Measurements from ENCODE around the gene PCP2.

Gene PCP2

DNA sequence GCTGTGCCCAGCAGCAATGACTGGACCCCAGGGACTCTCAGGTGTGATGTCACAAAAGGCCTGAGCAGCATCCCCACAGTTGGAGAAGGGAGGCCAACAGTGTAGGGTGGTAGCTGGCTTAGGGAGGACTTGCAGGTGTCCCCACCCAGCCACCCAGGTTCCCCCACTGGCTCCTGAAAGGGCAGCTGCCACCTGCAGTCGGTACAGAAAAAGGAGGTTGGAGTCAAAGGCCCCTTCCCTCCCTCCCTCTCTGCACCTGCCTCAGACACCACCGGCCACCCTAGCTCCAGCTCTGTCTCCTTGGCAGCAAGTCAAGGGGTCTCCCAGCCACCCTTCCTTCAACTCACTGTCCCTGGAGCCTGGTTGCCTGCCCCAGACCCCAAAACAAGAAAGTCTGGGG is at the start of gene PCP2:
Gene PCP2, minus strand, starts transcription at position 22 of the 400 bp plus-strand sequence. CDS start 262 bp downstream, outside the sequence.
- no peak for DNase-seq

DNA sequence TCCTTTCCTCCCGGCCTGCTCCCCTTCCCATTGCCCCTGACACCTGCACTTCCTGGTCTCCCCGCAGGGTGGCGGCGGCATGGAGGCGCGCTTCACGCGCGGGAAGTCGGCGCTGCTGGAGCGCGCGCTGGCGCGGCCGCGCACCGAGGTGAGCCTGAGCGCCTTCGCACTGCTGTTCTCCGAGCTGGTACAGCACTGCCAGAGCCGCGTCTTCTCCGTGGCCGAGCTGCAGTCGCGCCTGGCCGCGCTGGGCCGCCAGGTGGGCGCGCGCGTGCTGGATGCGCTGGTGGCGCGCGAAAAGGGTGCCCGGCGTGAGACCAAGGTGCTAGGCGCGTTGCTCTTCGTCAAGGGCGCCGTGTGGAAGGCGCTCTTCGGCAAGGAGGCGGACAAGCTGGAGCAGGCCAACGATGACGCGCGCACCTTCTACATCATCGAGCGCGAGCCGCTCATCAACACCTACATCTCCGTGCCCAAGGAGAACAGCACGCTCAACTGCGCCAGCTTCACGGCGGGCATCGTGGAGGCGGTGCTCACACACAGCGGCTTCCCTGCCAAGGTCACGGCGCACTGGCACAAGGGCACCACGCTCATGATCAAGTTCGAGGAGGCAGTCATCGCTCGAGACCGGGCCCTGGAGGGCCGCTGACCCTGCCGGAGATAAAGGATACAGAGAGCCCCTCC is 48.8 kb upstream of the PCP2 start:
- no peak for DNase-seq

DNA sequence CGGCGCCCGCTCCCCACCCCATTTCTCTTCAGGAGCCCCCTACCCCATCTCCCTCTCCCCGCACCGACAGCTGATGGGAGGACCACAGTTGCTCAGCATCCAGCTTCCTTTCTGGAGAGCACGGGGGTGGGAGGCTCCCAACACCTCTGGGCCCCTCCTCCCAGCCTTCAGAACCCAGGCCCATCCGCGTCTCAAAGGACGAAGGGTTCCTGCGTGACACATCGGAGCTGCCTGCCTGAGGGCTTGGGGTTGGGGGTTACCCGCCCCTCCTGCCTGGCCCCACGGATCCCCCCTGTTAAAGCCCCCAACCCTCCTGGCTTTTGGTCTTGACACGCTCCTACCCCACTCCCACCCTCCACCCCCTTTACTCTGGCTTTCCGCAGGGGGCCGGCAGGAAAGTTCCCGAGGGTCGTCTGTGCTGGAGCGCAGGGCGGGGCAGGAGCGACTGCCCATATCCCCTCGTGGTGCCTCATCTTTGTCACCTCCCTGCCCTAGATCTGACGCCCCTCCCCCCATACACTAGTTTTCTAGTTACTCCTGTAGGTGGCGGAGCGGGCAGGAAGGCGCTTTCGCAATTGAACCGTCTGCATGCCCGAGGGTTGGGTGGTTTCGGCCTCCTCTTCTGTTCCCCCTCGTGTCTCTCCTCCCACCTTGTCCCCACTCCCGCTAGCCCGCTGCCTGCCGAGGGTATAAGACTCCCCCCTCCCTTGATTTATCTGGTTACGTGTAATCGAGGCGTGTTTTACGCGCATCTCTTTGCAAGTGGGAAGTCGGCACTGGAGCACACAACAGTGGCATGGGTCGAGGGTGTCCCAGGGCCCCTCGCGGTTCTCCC is 48.0 kb upstream of the PCP2 start:
- DNase-seq, result peak; percentile 71

- peak; percentile 90 for DNase-seq
These were observed 47.3 kb upstream of the PCP2 start, which contains the start of gene TRAPPC5 for GRCh38 chr19:7680606-7681339. Gene TRAPPC5 (plus strand): TSS chr19:7680833. CDS start chr19:7682254, 1,421 bp downstream.

DNA sequence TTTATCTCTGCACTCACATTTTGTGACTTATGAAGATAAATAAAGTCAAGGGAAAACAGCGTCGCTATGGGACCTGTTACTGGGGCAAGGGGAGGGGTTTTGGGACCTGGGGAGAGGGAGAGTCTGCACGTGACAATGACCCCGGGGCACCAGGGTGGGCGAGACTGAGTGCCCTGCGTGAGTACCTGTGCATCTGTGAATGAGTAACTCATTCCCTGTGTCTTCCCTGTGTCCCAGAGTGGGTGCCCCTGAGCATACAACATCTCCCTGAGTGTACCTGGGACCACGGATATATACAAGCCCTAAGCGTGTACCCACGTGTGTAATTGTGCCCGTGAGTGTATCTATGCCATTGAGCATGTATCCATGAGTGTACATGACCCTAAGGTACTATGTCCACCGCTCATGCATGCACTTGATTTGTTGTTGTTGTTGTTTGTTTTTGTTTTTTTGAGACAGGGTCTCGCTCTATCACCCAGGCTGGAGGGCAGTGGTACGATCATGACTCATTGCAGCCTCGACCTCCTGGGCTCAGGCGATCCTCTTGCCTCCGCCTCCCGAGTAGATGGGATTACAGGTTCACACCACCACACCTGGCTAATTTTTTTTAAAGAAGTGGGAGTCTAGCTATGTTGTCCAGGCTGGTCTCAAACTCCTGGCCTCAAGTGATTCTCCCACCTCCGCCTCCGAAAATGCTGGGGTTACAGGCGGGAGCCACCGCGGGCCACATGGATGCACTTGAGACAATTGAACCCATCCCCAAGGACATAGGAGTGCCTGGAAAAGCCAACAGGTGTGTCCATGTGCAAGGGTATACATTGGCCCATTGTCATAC is 46.5 kb upstream of the PCP2 start:
- no peak for DNase-seq

GRCh38 chr19:7678971-7679751 is 45.6 kb upstream of the PCP2 start:
- DNase-seq, result no peak

- no peak for DNase-seq
These were observed 44.3 kb upstream of the PCP2 start for GRCh38 chr19:7677669-7678311.

GRCh38 chr19:7676854-7677253 is 43.3 kb upstream of the PCP2 start, which contains the start of gene MCEMP1:
Gene MCEMP1 (plus strand): TSS chr19:7677090. CDS start chr19:7677121, 31 bp downstream.
- no peak for DNase-seq

DNA sequence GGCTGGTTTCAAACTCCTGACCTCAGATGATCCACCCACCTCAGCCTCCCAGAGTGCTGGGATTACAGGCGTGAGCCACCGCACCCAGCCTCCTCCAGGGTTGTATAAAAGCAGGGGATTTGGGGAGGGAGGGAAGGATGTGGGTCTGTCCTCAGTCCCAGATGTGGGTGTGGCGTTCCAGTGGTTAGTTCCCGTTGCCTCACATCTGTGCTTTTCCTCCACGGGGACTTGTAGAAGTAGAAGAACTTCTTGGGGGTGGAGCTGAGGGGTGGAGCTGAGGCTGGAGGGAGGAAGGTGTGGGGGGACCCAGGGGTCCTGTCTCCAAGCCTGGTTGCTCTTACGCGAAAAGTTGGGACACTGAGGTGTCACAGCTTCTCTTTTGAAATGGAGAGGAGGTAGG is 42.9 kb upstream of the PCP2 start:
- DNase-seq, result no peak

- peak; percentile 66 for DNase-seq
These were observed 40.8 kb upstream of the PCP2 start for GRCh38 chr19:7674010-7675005.

DNA sequence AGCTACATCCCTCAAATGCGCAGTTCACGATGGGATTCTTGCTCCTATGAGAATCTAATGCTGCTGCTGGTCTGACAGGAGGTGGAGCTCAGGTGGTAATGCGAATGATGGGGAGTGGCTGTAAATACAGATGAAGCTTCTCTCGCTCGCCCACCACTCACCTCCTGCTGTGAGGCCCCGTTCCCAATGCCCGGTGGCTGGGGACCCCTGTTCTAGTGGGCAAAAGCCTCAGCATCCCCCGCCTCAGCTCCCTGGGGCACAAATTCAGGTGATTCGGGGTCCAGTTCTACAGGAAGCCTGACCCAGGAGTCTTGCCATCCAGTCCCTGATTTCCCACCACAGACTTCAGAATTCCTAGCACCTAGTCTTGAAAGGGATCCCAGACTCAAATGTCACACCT is 39.0 kb upstream of the PCP2 start:
- no peak for DNase-seq

GRCh38 chr19:7670790-7671189 is 37.3 kb upstream of the PCP2 start:
- DNase-seq, result no peak

DNA sequence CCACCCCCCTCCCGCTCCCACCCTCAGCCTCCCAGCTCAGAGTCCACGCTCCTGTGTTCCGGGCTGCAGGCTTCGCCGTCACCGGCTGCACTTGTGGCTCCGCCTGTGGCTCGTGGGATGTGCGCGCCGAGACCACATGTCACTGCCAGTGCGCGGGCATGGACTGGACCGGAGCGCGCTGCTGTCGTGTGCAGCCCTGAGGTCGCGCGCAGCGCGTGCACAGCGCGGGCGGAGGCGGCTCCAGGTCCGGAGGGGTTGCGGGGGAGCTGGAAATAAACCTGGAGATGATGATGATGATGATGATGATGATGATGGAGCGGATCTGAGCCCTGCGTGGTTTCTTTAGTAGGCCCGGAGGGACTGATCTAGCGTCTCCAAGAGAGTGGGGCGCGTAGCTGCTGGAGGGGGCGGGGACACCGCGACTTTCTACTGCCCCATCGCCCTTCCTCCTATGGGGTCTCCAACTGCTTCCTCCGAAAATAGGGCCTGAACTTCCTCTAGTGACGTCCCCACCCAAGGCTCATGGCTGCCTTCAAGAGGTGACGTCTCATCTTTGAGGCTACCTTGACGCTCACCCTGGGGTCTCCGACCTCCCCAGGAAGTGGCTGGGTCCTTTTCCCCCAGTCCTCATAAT is 36.7 kb upstream of the PCP2 start:
- DNase-seq, result no peak

DNA sequence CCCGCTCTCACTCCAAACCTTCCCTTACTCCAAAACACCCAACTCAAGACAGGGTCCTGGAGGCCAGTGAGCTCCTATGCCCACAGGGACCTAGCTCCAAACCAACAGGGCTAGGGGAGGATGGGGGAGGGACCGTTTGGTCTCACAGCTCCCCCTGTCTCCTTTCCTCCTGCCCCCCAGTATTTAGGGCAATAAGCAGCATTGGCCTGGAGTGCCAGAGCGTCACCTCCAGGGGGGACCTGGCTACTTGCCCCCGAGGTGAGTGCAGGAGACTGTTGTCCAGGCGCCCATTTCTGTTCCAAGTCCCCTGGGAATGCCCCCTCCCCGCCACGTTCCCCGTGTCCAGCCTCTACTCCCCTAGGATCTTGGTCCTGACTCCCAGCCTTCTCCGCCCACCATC is 36.1 kb upstream of the PCP2 start:
- DNase-seq, result no peak

DNA sequence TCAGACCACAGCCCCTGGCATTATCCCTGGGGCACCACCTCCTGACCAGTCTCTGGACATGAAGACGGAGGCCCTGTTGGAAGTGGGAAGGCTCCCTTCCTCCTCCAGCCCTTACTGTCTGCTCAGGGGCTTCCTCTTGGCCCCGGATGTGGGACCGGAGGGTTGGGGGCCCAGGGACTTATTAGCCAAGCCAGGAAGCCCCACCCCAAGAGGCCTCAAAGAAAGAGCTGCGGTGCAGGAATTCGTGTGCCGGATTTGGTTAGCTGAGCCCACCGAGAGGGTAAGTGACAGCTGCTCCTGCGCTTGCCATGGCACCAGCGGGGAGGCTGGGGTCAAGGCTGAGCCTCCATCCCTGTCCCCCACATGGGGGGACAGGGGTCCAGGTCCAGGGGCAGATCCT is 35.3 kb upstream of the PCP2 start, which contains the start of gene RETN:
Gene RETN, plus strand, starts transcription at position 208 of the 400 bp plus-strand sequence. CDS start 278 bp downstream, outside the sequence.
- DNase-seq, result no peak

DNA sequence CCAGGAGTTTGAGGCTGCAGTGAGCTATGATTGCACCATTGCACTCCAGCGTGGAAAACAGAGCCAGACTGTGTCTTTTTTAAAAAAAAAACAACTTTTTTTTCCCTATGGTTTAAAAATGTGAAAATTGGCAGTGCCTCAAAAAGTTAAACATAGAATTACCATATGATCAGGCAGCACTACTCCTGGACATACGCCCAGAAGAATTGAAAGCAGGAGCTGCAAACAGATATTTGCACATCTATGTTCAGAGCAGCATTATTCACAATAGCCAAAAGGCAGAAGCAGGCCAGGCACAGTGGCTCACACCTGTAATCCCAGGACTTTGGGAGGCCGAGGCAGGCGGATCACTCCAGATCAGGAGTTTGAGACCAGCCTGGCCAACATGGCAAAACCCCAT is 31.6 kb upstream of the PCP2 start:
- DNase-seq, result no peak

DNA sequence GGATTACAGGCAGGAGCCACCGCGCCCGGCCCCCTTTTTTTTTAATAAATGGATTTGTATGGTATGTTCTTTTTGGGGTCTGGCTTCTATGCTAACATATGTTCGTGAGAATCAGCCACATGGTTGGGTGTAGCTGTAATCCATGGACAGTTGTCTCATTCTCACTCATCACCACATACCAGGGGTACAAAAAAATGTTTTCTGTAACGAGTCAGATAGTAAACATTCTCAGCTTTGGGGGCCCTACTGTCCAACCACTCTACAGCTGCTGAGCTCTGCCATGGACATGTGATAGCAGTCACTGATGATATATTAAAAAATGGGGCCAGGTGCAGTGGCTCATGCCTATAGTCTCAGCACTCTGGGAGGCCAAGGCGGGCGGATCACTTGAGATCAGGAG is 30.2 kb upstream of the PCP2 start:
- no peak for DNase-seq

DNA sequence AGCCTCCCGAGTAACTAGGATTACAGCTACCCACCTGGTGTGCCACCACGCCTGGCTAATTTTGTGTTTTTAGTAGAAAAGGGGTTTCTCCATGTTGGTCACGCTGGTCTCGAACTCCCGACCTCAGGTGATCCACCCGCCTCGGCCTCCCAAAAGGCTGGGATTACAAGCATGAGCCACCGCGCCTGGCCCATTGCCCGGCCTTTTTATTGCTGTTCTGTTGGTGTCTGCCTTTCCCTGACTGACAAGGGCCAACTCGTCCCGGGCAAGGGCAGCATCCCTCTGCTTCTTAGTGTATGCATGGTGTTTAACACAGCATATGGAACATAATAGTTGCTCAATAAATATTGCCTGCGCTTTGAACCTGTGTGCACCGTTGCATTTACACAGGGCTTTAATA is 29.1 kb upstream of the PCP2 start:
- no peak for DNase-seq

All from right forelimb (tissue), 1 donor.